ENCODE measurements around the gene ADAMTS6.
A peak's percentile ranks its signal among the peaks of the same experiment; 100 is the strongest.
"Not testable (repeated sequence)": the region's sequence is repeated elsewhere in the genome, so short reads cannot be mapped to it uniquely, and the experiment has no call there.

ADAMTS6 gene, protein sequence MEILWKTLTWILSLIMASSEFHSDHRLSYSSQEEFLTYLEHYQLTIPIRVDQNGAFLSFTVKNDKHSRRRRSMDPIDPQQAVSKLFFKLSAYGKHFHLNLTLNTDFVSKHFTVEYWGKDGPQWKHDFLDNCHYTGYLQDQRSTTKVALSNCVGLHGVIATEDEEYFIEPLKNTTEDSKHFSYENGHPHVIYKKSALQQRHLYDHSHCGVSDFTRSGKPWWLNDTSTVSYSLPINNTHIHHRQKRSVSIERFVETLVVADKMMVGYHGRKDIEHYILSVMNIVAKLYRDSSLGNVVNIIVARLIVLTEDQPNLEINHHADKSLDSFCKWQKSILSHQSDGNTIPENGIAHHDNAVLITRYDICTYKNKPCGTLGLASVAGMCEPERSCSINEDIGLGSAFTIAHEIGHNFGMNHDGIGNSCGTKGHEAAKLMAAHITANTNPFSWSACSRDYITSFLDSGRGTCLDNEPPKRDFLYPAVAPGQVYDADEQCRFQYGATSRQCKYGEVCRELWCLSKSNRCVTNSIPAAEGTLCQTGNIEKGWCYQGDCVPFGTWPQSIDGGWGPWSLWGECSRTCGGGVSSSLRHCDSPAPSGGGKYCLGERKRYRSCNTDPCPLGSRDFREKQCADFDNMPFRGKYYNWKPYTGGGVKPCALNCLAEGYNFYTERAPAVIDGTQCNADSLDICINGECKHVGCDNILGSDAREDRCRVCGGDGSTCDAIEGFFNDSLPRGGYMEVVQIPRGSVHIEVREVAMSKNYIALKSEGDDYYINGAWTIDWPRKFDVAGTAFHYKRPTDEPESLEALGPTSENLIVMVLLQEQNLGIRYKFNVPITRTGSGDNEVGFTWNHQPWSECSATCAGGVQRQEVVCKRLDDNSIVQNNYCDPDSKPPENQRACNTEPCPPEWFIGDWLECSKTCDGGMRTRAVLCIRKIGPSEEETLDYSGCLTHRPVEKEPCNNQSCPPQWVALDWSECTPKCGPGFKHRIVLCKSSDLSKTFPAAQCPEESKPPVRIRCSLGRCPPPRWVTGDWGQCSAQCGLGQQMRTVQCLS (N-terminal part only)

GRCh38 chr5:65481635-65482295 is at the start of gene ADAMTS6:
TSS of gene ADAMTS6 (minus strand) at chr5:65481920. CDS start at chr5:65473673, 8,247 bp downstream.
- Histone ChIP-seq H3K9me3 (ENCODE audit: low read length) (no peaks in the 10 kb centered on the region), H3K27me3 (ENCODE audit: control insufficient read depth in 1 of 2, insufficient read depth in 2 of 2, low read length in 2 of 2) (no peaks in the 10 kb centered on the region), H3K4me1 (ENCODE audit: insufficient read depth, low read length) (peaks cover 13% of the 10 kb centered on the region), H3K36me3 (ENCODE audit: insufficient read depth, low read length) (no peaks in the 10 kb centered on the region), H3K4me3 (ENCODE audit: low read depth in 1 of 2, low read length in 2 of 2) (peak within 1 kb of the TSS; percentile 46 to 96), H3K27ac (ENCODE audit: low read depth, low read length) (peak within 1 kb of the TSS; percentile 83), H3K9ac (ENCODE audit: low read length) (peak within 1 kb of the TSS; percentile 59)

GRCh38 chr5:65530904-65531303 is 49.2 kb upstream of the ADAMTS6 start:
- Histone ChIP-seq H3K4me1 (ENCODE audit: insufficient read depth, low read length) (no peaks in the 10 kb centered on the region), H3K27me3 (ENCODE audit: control insufficient read depth in 1 of 2, insufficient read depth in 2 of 2, low read length in 2 of 2) (no peaks in the 10 kb centered on the region), H3K27ac (ENCODE audit: low read depth, low read length) (no peak overlapping the region), H3K36me3 (ENCODE audit: insufficient read depth, low read length) (no peaks in the 10 kb centered on the region), H3K9ac (ENCODE audit: low read length) (no peak overlapping the region), H3K4me3 (ENCODE audit: low read depth in 1 of 2, low read length in 2 of 2) (no peak overlapping the region), H3K9me3 (ENCODE audit: low read length) (no peaks in the 10 kb centered on the region)

GRCh38 chr5:65525726-65526125 is 44.0 kb upstream of the ADAMTS6 start:
- H3K36me3 ChIP-seq (ENCODE audit: insufficient read depth, low read length) = no peaks in the 10 kb centered on the region
- no peaks in the 10 kb centered on the region for H3K9me3 ChIP-seq (ENCODE audit: low read length)
- no peak overlapping the region for H3K27ac ChIP-seq (ENCODE audit: low read depth, low read length)
- no peak overlapping the region for H3K9ac ChIP-seq (ENCODE audit: low read length)
- no peak overlapping the region for H3K4me3 ChIP-seq (ENCODE audit: low read depth in 1 of 2, low read length in 2 of 2)
- no peaks in the 10 kb centered on the region for H3K27me3 ChIP-seq (ENCODE audit: control insufficient read depth in 1 of 2, insufficient read depth in 2 of 2, low read length in 2 of 2)
- H3K4me1 ChIP-seq (ENCODE audit: insufficient read depth, low read length) = no peaks in the 10 kb centered on the region

DNA sequence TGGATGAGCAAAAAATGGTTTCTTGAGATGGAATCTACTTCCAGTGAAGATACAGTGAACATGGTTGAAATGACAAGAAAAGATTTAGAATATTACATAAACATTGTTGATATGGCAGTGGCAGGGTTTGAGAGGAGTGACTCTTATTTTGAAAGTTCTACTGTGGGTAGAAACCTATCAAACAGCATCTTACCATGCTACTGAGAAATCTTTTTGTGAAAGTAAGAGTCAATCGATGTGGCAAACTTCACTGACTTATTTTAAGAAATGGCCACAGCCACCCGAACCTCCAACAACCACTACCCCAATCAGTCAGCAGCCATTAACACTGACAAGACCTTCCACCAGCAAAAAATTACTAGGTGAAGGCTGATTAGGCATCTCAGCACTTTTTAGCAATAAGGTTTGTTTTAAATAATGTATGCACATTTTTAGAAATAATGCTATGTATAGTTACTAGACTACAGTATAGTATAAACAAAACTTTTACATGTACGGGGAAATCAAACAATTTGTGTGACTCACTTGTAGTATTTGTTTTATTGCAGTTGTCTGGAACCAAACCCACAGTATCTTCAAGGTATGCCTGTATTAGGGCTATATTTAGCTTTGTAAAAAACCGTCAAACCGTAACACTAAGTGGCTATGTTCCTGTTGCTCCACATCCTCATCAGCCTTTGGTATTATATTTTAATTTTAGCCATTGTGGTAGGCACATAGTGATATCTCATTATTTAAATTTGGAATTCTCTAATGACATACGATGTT is 30.6 kb upstream of the ADAMTS6 start:
- Histone ChIP-seq H3K9me3 (ENCODE audit: low read length) (no peaks in the 10 kb centered on the region), H3K4me3 (ENCODE audit: low read depth in 1 of 2, low read length in 2 of 2) (no peak overlapping the region), H3K27ac (ENCODE audit: low read depth, low read length) (no peak overlapping the region), H3K9ac (ENCODE audit: low read length) (no peak overlapping the region), H3K27me3 (ENCODE audit: control insufficient read depth in 1 of 2, insufficient read depth in 2 of 2, low read length in 2 of 2) (no peaks in the 10 kb centered on the region), H3K36me3 (ENCODE audit: insufficient read depth, low read length) (no peaks in the 10 kb centered on the region), H3K4me1 (ENCODE audit: insufficient read depth, low read length) (no peaks in the 10 kb centered on the region)

- Histone ChIP-seq H3K27ac (ENCODE audit: low read depth, low read length) (no peak overlapping the region), H3K4me3 (ENCODE audit: low read depth in 1 of 2, low read length in 2 of 2) (no peak overlapping the region), H3K36me3 (ENCODE audit: insufficient read depth, low read length) (no peaks in the 10 kb centered on the region), H3K9me3 (ENCODE audit: low read length) (no peaks in the 10 kb centered on the region), H3K27me3 (ENCODE audit: control insufficient read depth in 1 of 2, insufficient read depth in 2 of 2, low read length in 2 of 2) (no peaks in the 10 kb centered on the region), H3K4me1 (ENCODE audit: insufficient read depth, low read length) (no peaks in the 10 kb centered on the region), H3K9ac (ENCODE audit: low read length) (no peak overlapping the region)
These were observed 27.3 kb upstream of the ADAMTS6 start for GRCh38 chr5:65508978-65509377.

DNA sequence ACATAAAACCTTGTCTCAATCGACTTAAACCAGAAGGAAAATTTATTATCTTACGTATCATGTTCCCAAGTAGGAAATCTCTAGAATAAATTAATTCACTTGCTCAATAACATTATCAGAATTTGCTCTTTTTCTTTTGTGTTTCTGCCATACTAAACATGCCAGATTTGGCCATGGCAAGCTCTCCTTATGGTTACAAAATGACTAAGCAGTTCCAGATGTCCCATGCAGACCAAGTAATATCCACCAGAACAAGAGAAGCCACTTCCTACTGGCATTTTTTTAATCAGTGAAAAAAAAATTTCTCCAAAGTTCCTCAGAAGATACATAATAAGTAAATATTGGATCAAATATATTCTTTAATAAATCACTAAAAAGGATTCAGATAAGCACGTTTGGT is 25.2 kb upstream of the ADAMTS6 start:
- H3K36me3 ChIP-seq (ENCODE audit: insufficient read depth, low read length) = no peaks in the 10 kb centered on the region
- no peaks in the 10 kb centered on the region for H3K4me1 ChIP-seq (ENCODE audit: insufficient read depth, low read length)
- H3K27me3 ChIP-seq (ENCODE audit: control insufficient read depth in 1 of 2, insufficient read depth in 2 of 2, low read length in 2 of 2) = no peaks in the 10 kb centered on the region
- H3K4me3 ChIP-seq (ENCODE audit: low read depth in 1 of 2, low read length in 2 of 2) = no peak overlapping the region
- no peak overlapping the region for H3K9ac ChIP-seq (ENCODE audit: low read length)
- H3K9me3 ChIP-seq (ENCODE audit: low read length) = no peaks in the 10 kb centered on the region
- no peak overlapping the region for H3K27ac ChIP-seq (ENCODE audit: low read depth, low read length)

GRCh38 chr5:65489119-65489518 is 7.4 kb upstream of the ADAMTS6 start:
- Histone ChIP-seq H3K9me3 (ENCODE audit: low read length) (no peaks in the 10 kb centered on the region), H3K4me1 (ENCODE audit: insufficient read depth, low read length) (no peaks in the 10 kb centered on the region), H3K27me3 (ENCODE audit: control insufficient read depth in 1 of 2, insufficient read depth in 2 of 2, low read length in 2 of 2) (no peaks in the 10 kb centered on the region), H3K36me3 (ENCODE audit: insufficient read depth, low read length) (no peaks in the 10 kb centered on the region), H3K4me3 (ENCODE audit: low read depth in 1 of 2, low read length in 2 of 2) (no peak overlapping the region), H3K9ac (ENCODE audit: low read length) (no peak overlapping the region), H3K27ac (ENCODE audit: low read depth, low read length) (no peak overlapping the region)

- H3K4me1 ChIP-seq (ENCODE audit: insufficient read depth, low read length); H3K4me3 ChIP-seq (ENCODE audit: low read depth in 1 of 2, low read length in 2 of 2); H3K36me3 ChIP-seq (ENCODE audit: insufficient read depth, low read length); H3K27me3 ChIP-seq (ENCODE audit: control insufficient read depth in 1 of 2, insufficient read depth in 2 of 2, low read length in 2 of 2); H3K27ac ChIP-seq (ENCODE audit: low read depth, low read length); H3K9me3 ChIP-seq (ENCODE audit: low read length); H3K9ac ChIP-seq (ENCODE audit: low read length): not testable (repeated sequence)
These were observed 6.4 kb upstream of the ADAMTS6 start for GRCh38 chr5:65488038-65488687.

GRCh38 chr5:65486803-65487202 is 5.1 kb upstream of the ADAMTS6 start:
- H3K4me3 ChIP-seq (ENCODE audit: low read depth in 1 of 2, low read length in 2 of 2); H3K9ac ChIP-seq (ENCODE audit: low read length); H3K27ac ChIP-seq (ENCODE audit: low read depth, low read length); H3K4me1 ChIP-seq (ENCODE audit: insufficient read depth, low read length); H3K36me3 ChIP-seq (ENCODE audit: insufficient read depth, low read length); H3K27me3 ChIP-seq (ENCODE audit: control insufficient read depth in 1 of 2, insufficient read depth in 2 of 2, low read length in 2 of 2); H3K9me3 ChIP-seq (ENCODE audit: low read length): not testable (repeated sequence)

- no peak overlapping the region for H3K9ac ChIP-seq (ENCODE audit: low read length)
- no peaks in the 10 kb centered on the region for H3K27me3 ChIP-seq (ENCODE audit: control insufficient read depth in 1 of 2, insufficient read depth in 2 of 2, low read length in 2 of 2)
- no peak overlapping the region for H3K4me3 ChIP-seq (ENCODE audit: low read depth in 1 of 2, low read length in 2 of 2)
These were observed 3.7 kb upstream of the ADAMTS6 start for GRCh38 chr5:65485405-65485804.

More at GRCh38 chr5:65485405-65485804, 3.7 kb upstream of the ADAMTS6 start:
- Histone ChIP-seq H3K4me1 (ENCODE audit: insufficient read depth, low read length) (peaks cover 5% of the 10 kb centered on the region), H3K27ac (ENCODE audit: low read depth, low read length) (no peak overlapping the region), H3K36me3 (ENCODE audit: insufficient read depth, low read length) (no peaks in the 10 kb centered on the region), H3K9me3 (ENCODE audit: low read length) (no peaks in the 10 kb centered on the region)
